ENCODE measurements around the gene C16orf78.
A peak's percentile ranks its signal among the peaks of the same experiment; 100 is the strongest.

Gene C16orf78

GRCh38 chr16:49362230-49362629 lies 11.4 kb upstream of the C16orf78 start:
- Histone ChIP-seq H3K27ac (ENCODE audit: low read depth, low read length) (no peak overlapping the region), H3K36me3 (ENCODE audit: control insufficient read depth, insufficient read depth, low read length) (no peaks in the 10 kb centered on the region), H3K27me3 (ENCODE audit: control insufficient read depth, insufficient read depth, low read length) (peaks cover 5% of the 10 kb centered on the region; the same call in 1 of the 2 replicates), H3K4me1 (ENCODE audit: control insufficient read depth, insufficient read depth, low read length) (peaks cover 31% of the 10 kb centered on the region), H3K9me3 (ENCODE audit: control insufficient read depth, insufficient read depth, low read depth, low read length) (peaks cover 9% of the 10 kb centered on the region), H3K9ac (ENCODE audit: low read length) (no peak overlapping the region), H3K4me3 (ENCODE audit: low read depth, low read length) (no peak overlapping the region)

- no peak overlapping the region for H3K9ac ChIP-seq (ENCODE audit: low read length)
- no peaks in the 10 kb centered on the region for H3K27me3 ChIP-seq (ENCODE audit: control insufficient read depth, insufficient read depth, low read length)
- H3K27ac ChIP-seq (ENCODE audit: low read depth, low read length): no peak overlapping the region
- H3K4me3 ChIP-seq (ENCODE audit: low read depth, low read length): no peak overlapping the region
- H3K4me1 ChIP-seq (ENCODE audit: control insufficient read depth, insufficient read depth, low read length): peaks cover 48% of the 10 kb centered on the region
- H3K9me3 ChIP-seq (ENCODE audit: control insufficient read depth, insufficient read depth, low read depth, low read length): peaks cover 14% of the 10 kb centered on the region
- no peaks in the 10 kb centered on the region for H3K36me3 ChIP-seq (ENCODE audit: control insufficient read depth, insufficient read depth, low read length)
These were observed 7.7 kb upstream of the C16orf78 start for GRCh38 chr16:49365711-49366509.

- Histone ChIP-seq H3K4me3 (ENCODE audit: low read depth, low read length) (no peak overlapping the region), H3K4me1 (ENCODE audit: control insufficient read depth, insufficient read depth, low read length) (peaks cover 48% of the 10 kb centered on the region), H3K36me3 (ENCODE audit: control insufficient read depth, insufficient read depth, low read length) (no peaks in the 10 kb centered on the region), H3K27ac (ENCODE audit: low read depth, low read length) (peak overlapping the region; percentile 96; the same call in 1 of the 2 replicates), H3K9ac (ENCODE audit: low read length) (no peak overlapping the region), H3K9me3 (ENCODE audit: control insufficient read depth, insufficient read depth, low read depth, low read length) (peaks cover 14% of the 10 kb centered on the region), H3K27me3 (ENCODE audit: control insufficient read depth, insufficient read depth, low read length) (no peaks in the 10 kb centered on the region)
These were observed 6.9 kb upstream of the C16orf78 start for GRCh38 chr16:49366669-49367068.

GRCh38 chr16:49369651-49370611 lies 3.7 kb upstream of the C16orf78 start:
- H3K27me3 ChIP-seq (ENCODE audit: control insufficient read depth, insufficient read depth, low read length): no peaks in the 10 kb centered on the region
- H3K4me3 ChIP-seq (ENCODE audit: low read depth, low read length): no peak overlapping the region
- peak overlapping the region; percentile 96; the same call in 1 of the 2 replicates for H3K27ac ChIP-seq (ENCODE audit: low read depth, low read length)
- peaks cover 4% of the 10 kb centered on the region; the same call in 1 of the 2 replicates for H3K9me3 ChIP-seq (ENCODE audit: control insufficient read depth, insufficient read depth, low read depth, low read length)
- H3K36me3 ChIP-seq (ENCODE audit: control insufficient read depth, insufficient read depth, low read length): no peaks in the 10 kb centered on the region
- peaks cover 52% of the 10 kb centered on the region for H3K4me1 ChIP-seq (ENCODE audit: control insufficient read depth, insufficient read depth, low read length)
- H3K9ac ChIP-seq (ENCODE audit: low read length): no peak overlapping the region

GRCh38 chr16:49376206-49376605 lies 2.6 kb downstream of the C16orf78 start:
- peaks cover 15% of the 10 kb centered on the region; the same call in 1 of the 2 replicates for H3K27me3 ChIP-seq (ENCODE audit: control insufficient read depth, insufficient read depth, low read length)
- H3K4me3 ChIP-seq (ENCODE audit: low read depth, low read length): no peak overlapping the region
- peaks cover 20% of the 10 kb centered on the region for H3K4me1 ChIP-seq (ENCODE audit: control insufficient read depth, insufficient read depth, low read length)
- H3K9ac ChIP-seq (ENCODE audit: low read length): no peak overlapping the region
- no peaks in the 10 kb centered on the region for H3K9me3 ChIP-seq (ENCODE audit: control insufficient read depth, insufficient read depth, low read depth, low read length)
- H3K36me3 ChIP-seq (ENCODE audit: control insufficient read depth, insufficient read depth, low read length): no peaks in the 10 kb centered on the region
- H3K27ac ChIP-seq (ENCODE audit: low read depth, low read length): no peak overlapping the region

GRCh38 chr16:49377196-49377755 lies 3.7 kb downstream of the C16orf78 start:
- Histone ChIP-seq H3K27me3 (ENCODE audit: control insufficient read depth, insufficient read depth, low read length) (peaks cover 15% of the 10 kb centered on the region; the same call in 1 of the 2 replicates), H3K27ac (ENCODE audit: low read depth, low read length) (no peak overlapping the region), H3K9me3 (ENCODE audit: control insufficient read depth, insufficient read depth, low read depth, low read length) (no peaks in the 10 kb centered on the region), H3K36me3 (ENCODE audit: control insufficient read depth, insufficient read depth, low read length) (no peaks in the 10 kb centered on the region), H3K4me3 (ENCODE audit: low read depth, low read length) (no peak overlapping the region), H3K9ac (ENCODE audit: low read length) (no peak overlapping the region), H3K4me1 (ENCODE audit: control insufficient read depth, insufficient read depth, low read length) (peaks cover 20% of the 10 kb centered on the region)

- Histone ChIP-seq H3K36me3 (ENCODE audit: control insufficient read depth, insufficient read depth, low read length) (no peaks in the 10 kb centered on the region), H3K9ac (ENCODE audit: low read length) (no peak overlapping the region), H3K4me1 (ENCODE audit: control insufficient read depth, insufficient read depth, low read length) (peaks cover 20% of the 10 kb centered on the region), H3K4me3 (ENCODE audit: low read depth, low read length) (no peak overlapping the region), H3K27me3 (ENCODE audit: control insufficient read depth, insufficient read depth, low read length) (peaks cover 15% of the 10 kb centered on the region; the same call in 1 of the 2 replicates), H3K9me3 (ENCODE audit: control insufficient read depth, insufficient read depth, low read depth, low read length) (no peaks in the 10 kb centered on the region), H3K27ac (ENCODE audit: low read depth, low read length) (no peak overlapping the region)
These were observed 4.6 kb downstream of the C16orf78 start for GRCh38 chr16:49378238-49378637.

- peaks cover 15% of the 10 kb centered on the region for H3K4me1 ChIP-seq (ENCODE audit: control insufficient read depth, insufficient read depth, low read length)
- no peaks in the 10 kb centered on the region for H3K9me3 ChIP-seq (ENCODE audit: control insufficient read depth, insufficient read depth, low read depth, low read length)
These were observed 5.2 kb downstream of the C16orf78 start for GRCh38 chr16:49378816-49379215.

GRCh38 chr16:49382916-49383315 lies 9.3 kb downstream of the C16orf78 start:
- Histone ChIP-seq H3K27me3 (ENCODE audit: control insufficient read depth, insufficient read depth, low read length) (peaks cover 5% of the 10 kb centered on the region; the same call in 1 of the 2 replicates), H3K4me3 (ENCODE audit: low read depth, low read length) (no peak overlapping the region), H3K9me3 (ENCODE audit: control insufficient read depth, insufficient read depth, low read depth, low read length) (no peaks in the 10 kb centered on the region), H3K4me1 (ENCODE audit: control insufficient read depth, insufficient read depth, low read length) (no peaks in the 10 kb centered on the region), H3K27ac (ENCODE audit: low read depth, low read length) (no peak overlapping the region), H3K9ac (ENCODE audit: low read length) (no peak overlapping the region), H3K36me3 (ENCODE audit: control insufficient read depth, insufficient read depth, low read length) (no peaks in the 10 kb centered on the region)

More at GRCh38 chr16:49378816-49379215, 5.2 kb downstream of the C16orf78 start:
- Histone ChIP-seq H3K36me3 (ENCODE audit: control insufficient read depth, insufficient read depth, low read length) (no peaks in the 10 kb centered on the region), H3K4me3 (ENCODE audit: low read depth, low read length) (no peak overlapping the region), H3K9ac (ENCODE audit: low read length) (no peak overlapping the region), H3K27ac (ENCODE audit: low read depth, low read length) (no peak overlapping the region), H3K27me3 (ENCODE audit: control insufficient read depth, insufficient read depth, low read length) (peaks cover 15% of the 10 kb centered on the region; the same call in 1 of the 2 replicates)

- Histone ChIP-seq H3K9me3 (ENCODE audit: control insufficient read depth, insufficient read depth, low read depth, low read length) (no peaks in the 10 kb centered on the region), H3K9ac (ENCODE audit: low read length) (no peak overlapping the region), H3K36me3 (ENCODE audit: control insufficient read depth, insufficient read depth, low read length) (no peaks in the 10 kb centered on the region), H3K4me3 (ENCODE audit: low read depth, low read length) (no peak overlapping the region), H3K27ac (ENCODE audit: low read depth, low read length) (no peak overlapping the region), H3K27me3 (ENCODE audit: control insufficient read depth, insufficient read depth, low read length) (peaks cover 5% of the 10 kb centered on the region), H3K4me1 (ENCODE audit: control insufficient read depth, insufficient read depth, low read length) (no peaks in the 10 kb centered on the region)
These were observed 21.4 kb downstream of the C16orf78 start for GRCh38 chr16:49395021-49395420.

Measured in HUES6 (cell line).